OCI-LY7 (cell line): Measurements from ENCODE around the gene TRRAP. TPM values are rescaled to one million over a fixed set of nuclear protein-coding genes. Genes with fewer than 3 reads are reported as not detected.

Experiments used
- BruUV-seq: library from RNA; stranded (reverse); fragments of 400-500 nt; replicated peaks from 2 replicates; lab custom pipeline; 2021; lab: Mats Ljungman, UMichigan
- CTCF ChIA-PET: fragments of 300-600 bp; sonication (Branson Sonifier 250); formaldehyde crosslinking; loops from one replicate; lab custom pipeline; 2022; ENCODE audit warnings: antibody characterized with exemption; ENCODE audit not compliant: unreplicated experiment; lab: Charles Lee
- POLR2A ChIA-PET: fragments of 300-600 bp; sonication (Branson Sonifier 250); formaldehyde crosslinking; loops from one replicate; lab custom pipeline; 2022; ENCODE audit warnings: antibody characterized with exemption; lab: Charles Lee
- DNase-seq: peaks from one replicate; pipeline ENCODE4 v3.0.0-alpha.2; 2015; ENCODE audit warnings: low spot score
- H2AFZ ChIP-seq: fragments of 200-600 bp; sonication (generic), shearing (Covaris generic); 2 replicates; pipeline ENCODE4 v1.6.1; 2014; ENCODE audit warnings: mild to moderate bottlenecking, antibody characterized with exemption, low read length, moderate library complexity
- H3K27ac ChIP-seq: fragments of 200-600 bp; sonication (generic); 2 replicates; pipeline ENCODE4 v1.5.1; 2014; ENCODE audit warnings: mixed run types, low read depth, mild to moderate bottlenecking, moderate library complexity, low read length, inconsistent platforms; ENCODE audit not compliant: poor library complexity, severe bottlenecking
- H3K36me3 ChIP-seq: fragments of 200-600 bp; sonication (generic); 2 replicates; pipeline ENCODE4 v1.6.1; 2014; ENCODE audit warnings: mild to moderate bottlenecking, antibody characterized with exemption, low read length, moderate library complexity, mixed read lengths; ENCODE audit not compliant: insufficient read depth
- H3K4me1 ChIP-seq: fragments of 200-600 bp; sonication (generic); 2 replicates; pipeline ENCODE4 v1.5.1; 2014; ENCODE audit warnings: mild to moderate bottlenecking, low read length; ENCODE audit not compliant: insufficient read depth, poor library complexity, severe bottlenecking
- H3K4me2 ChIP-seq: fragments of 200-600 bp; sonication (generic); 2 replicates; pipeline ENCODE4 v1.6.1; 2014; ENCODE audit warnings: mild to moderate bottlenecking, low read length
- H3K4me3 ChIP-seq: fragments of 200-600 bp; sonication (generic); 2 replicates; pipeline ENCODE4 v1.5.1; 2014; ENCODE audit warnings: mild to moderate bottlenecking, low read depth, low read length; ENCODE audit not compliant: poor library complexity, severe bottlenecking
- H3K79me2 ChIP-seq: fragments of 200-600 bp; sonication (generic); 2 replicates; pipeline ENCODE4 v1.6.1; 2016; ENCODE audit warnings: low read depth, mild to moderate bottlenecking, low read length, moderate library complexity, mixed read lengths; ENCODE audit not compliant: insufficient read depth
- H3K9me2 ChIP-seq: fragments of 200-600 bp; sonication (generic); 2 replicates; pipeline ENCODE4 v1.6.1; 2016; ENCODE audit warnings: mild to moderate bottlenecking, low read length, mixed read lengths; ENCODE audit not compliant: insufficient read depth
- H3K9me3 ChIP-seq: fragments of 200-600 bp; sonication (generic); 2 replicates; pipeline ENCODE4 v1.6.1; 2014; ENCODE audit warnings: mild to moderate bottlenecking, mixed run types, low read length, mixed read lengths
- H4K20me1 ChIP-seq: fragments of 200-600 bp; sonication (generic); 2 replicates; pipeline ENCODE4 v1.6.1; 2014; ENCODE audit warnings: mild to moderate bottlenecking, antibody characterized with exemption, low read length, moderate library complexity, mixed read lengths; ENCODE audit not compliant: insufficient read depth
- CTCF ChIP-seq: fragments of 200-600 bp; sonication (generic); conservative IDR thresholded peaks from 2 replicates; pipeline ENCODE4 v1.5.1; 2014; ENCODE audit warnings: mild to moderate bottlenecking, antibody characterized with exemption, low read length, moderate library complexity, mixed read lengths
- EZH2phosphoT487 ChIP-seq: fragments of 200-600 bp; sonication (generic); IDR thresholded peaks from 2 replicates; pipeline ENCODE4 v1.6.1; 2018; ENCODE audit warnings: low read depth, borderline replicate concordance, mild to moderate bottlenecking, mixed run types, antibody characterized with exemption, low read length, moderate library complexity, mixed read lengths
- intact Hi-C: fragments of 100-400 bp; cut with micrococcal nuclease; formaldehyde crosslinking; loops from one replicate; pipeline ENCODE4 v1.10.0; 2022; ENCODE audit not compliant: unreplicated experiment
- total RNA-seq, 2 experiments: library from RNA; depleted of rRNA in 1 of 2; stranded (reverse); fragments of >200 nt in 1 of 2; shearing (Covaris generic) in 1 of 2; gene quantifications; 2 replicates each; pipeline ENCODE4 v1.2.3, GENCODE V29; 2014 to 2022

TRRAP gene
- total RNA-seq, 2 experiments from 2014 or later, result 50.4 to 86.1 TPM

GRCh38 chr7:99000904-99001465 is 122.7 kb downstream of the TRRAP start:
- no peak for DNase-seq
- no peak overlapping the region for H3K4me2 ChIP-seq
- no peaks in the 10 kb centered on the region for H3K9me2 ChIP-seq
- intact Hi-C loops, result no loop called here
- no peak overlapping the region for H3K4me3 ChIP-seq
- ChIA-PET POLR2A (interaction anchor here (1.0 kb wide), 1 partner anchor 24 kb away, joined by 5 read pairs; no protein-coding TSS in a partner anchor), CTCF (no interaction called here)
- TF ChIP-seq EZH2phosphoT487 (no peak), CTCF (no peak)
- H3K9me3 ChIP-seq, result no peaks in the 10 kb centered on the region
- no TSS peak for BruUV-seq
- no peaks in the 10 kb centered on the region for H3K4me1 ChIP-seq
- H3K36me3 ChIP-seq, result peaks cover 97% of the 10 kb centered on the region
- H2AFZ ChIP-seq, result no peak overlapping the region
- H3K27ac ChIP-seq, result no peak overlapping the region
- no peaks in the 10 kb centered on the region for H3K79me2 ChIP-seq
- no peaks in the 10 kb centered on the region for H4K20me1 ChIP-seq

- Histone ChIP-seq H3K36me3 (peaks cover 97% of the 10 kb centered on the region), H3K4me3 (no peak overlapping the region), H3K4me1 (no peaks in the 10 kb centered on the region), H3K79me2 (no peaks in the 10 kb centered on the region), H3K9me3 (no peaks in the 10 kb centered on the region), H2AFZ (no peak overlapping the region), H4K20me1 (no peaks in the 10 kb centered on the region), H3K9me2 (no peaks in the 10 kb centered on the region), H3K4me2 (no peak overlapping the region), H3K27ac (no peak overlapping the region)
- intact Hi-C loops, result no loop called here
- DNase-seq, result no peak
- ChIA-PET CTCF (no interaction called here), POLR2A (interaction anchor here (1.0 kb wide), 1 partner anchor 24 kb away, joined by 5 read pairs; no protein-coding TSS in a partner anchor)
- TF ChIP-seq CTCF (no peak), EZH2phosphoT487 (no peak)
- no TSS peak for BruUV-seq
These were observed 123.3 kb downstream of the TRRAP start for GRCh38 chr7:99001482-99002147.
